GM10847 (cell line): ENCODE data around the gene YJU2.

Experiments
- POLR2A ChIP-seq: IDR thresholded peaks from 2 replicates; pipeline ENCODE4 v1.6.1; 2011; ENCODE audit not compliant: insufficient read length; ENCODE audit errors: extremely low read depth

The YJU2 gene

GRCh38 chr19:4246767-4247593 is at the start of gene YJU2:
Gene YJU2 (plus strand): TSS chr19:4247080. CDS start chr19:4247147, 67 bp downstream.
- TF ChIP-seq POLR2A: peak; percentile 33

GRCh38 chr19:4197228-4197624 is 49.7 kb upstream of the YJU2 start:
- no peak for TF ChIP-seq POLR2A

GRCh38 chr19:4197625-4198466 is 49.0 kb upstream of the YJU2 start:
- no peak for TF ChIP-seq POLR2A

GRCh38 chr19:4198467-4199126 is 48.3 kb upstream of the YJU2 start:
- no peak for TF ChIP-seq POLR2A

DNA sequence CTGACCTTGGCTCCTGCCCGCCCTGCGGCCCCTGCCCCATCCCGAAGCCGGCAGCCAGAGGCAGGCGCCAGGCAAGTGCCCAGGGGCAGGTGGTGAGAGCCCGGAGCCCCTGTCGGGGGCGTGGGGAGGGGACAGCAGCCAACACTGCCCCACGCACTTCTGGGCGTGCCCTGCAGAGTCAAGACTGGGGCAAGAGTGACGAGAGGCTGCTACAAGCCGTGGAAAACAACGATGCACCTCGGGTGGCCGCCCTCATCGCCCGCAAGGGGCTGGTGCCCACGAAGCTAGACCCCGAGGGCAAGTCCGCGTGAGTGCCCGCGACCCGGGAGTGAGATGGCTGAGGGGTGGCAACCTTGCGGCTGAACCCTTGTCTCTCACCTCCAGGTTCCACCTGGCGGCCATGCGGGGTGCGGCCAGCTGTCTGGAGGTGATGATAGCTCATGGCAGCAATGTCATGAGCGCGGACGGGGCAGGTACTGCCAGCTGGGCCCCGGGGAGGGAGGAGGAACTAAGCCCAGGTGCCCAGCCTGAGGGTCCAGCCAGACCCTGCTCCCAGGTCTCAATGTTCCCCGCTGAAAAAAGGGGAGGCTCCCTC is 47.1 kb upstream of the YJU2 start:
- no peak for TF ChIP-seq POLR2A

GRCh38 chr19:4200940-4201542 is 45.8 kb upstream of the YJU2 start:
- no peak for TF ChIP-seq POLR2A

GRCh38 chr19:4201798-4202197 is 45.1 kb upstream of the YJU2 start:
- TF ChIP-seq POLR2A: no peak

GRCh38 chr19:4206818-4207484 is 39.9 kb upstream of the YJU2 start:
- TF ChIP-seq POLR2A: no peak

DNA sequence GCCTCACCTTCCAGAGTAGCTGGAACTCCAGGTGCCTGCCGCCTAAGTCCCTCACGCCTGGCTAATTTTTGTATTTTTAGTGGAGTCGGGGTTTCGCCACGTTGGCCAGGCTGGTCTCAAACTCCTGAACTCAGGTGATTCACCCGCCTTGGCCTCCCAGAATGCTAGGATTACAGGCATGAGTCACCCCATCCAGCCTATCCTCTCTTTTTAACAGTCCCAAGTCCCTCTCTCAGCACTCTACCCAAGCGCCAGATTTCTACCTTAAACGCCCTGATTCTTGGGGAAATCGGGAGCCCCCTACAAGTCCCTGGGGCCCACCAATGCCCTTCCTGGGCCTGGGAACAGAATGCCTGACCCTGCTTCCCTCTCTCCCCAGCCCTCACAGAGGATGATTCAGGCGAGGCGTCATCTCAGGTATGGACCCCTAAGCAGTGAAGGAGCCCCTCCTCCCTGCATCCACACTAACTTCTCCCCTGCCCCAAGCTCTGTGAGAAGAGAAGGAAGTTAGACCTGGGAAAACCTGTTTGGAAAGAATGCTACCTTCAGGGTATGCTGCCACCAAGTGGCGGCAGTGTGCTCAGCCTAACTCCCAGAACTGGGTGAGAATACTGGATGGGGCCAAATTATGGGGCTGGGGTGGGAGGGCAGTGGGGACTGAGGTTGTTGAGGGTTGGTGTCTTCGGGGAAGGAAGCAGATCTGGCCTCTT is 38.3 kb upstream of the YJU2 start:
- no peak for TF ChIP-seq POLR2A

DNA sequence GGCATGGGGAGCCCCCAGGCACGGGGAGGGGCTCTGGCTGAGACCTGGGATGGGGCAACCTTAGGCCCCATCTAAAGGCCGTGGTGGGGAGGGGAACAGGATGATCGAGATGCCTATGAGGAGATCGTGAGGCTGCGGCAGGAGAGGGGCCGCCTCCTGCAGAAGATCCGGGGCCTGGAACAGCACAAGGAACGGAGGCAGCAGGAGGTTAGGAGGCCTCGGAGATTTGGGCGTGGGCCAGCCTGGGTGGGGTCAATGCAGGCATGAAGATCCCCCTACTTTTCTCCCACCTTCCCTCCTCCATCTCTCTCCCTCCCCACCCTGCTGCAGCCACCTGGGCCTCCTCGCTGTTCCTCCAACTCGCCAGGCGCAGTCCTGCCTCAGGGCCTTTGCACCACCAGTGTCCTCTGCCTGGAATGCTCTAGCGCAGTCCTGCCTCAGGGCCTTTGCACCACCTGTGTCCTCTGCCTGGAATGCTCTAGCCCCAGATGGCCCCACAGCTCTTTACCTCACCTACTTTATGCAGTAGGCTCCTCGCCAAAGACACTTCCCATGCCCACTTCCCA is 36.6 kb upstream of the YJU2 start:
- no peak for TF ChIP-seq POLR2A

GRCh38 chr19:4213116-4213515 is 33.8 kb upstream of the YJU2 start:
- TF ChIP-seq POLR2A: no peak

DNA sequence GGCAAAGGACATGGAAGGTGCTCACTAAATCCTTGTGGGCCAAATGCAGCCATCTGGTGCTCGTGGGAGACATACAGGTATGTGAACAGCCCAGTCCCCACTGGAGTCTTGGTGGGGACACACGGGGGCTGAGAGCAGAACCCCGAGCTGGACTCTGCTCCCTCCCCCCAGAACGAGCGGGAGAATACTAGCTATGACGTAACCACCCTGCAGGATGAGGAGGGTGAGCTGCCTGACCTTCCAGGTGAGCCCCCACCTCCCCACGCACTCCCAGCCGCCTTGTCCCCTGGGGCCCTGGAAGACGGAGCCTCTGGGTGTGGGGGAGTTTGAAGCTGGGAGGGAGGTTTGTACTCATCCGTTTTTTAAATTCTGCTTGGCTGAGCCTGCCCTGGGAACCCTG is 31.1 kb upstream of the YJU2 start:
- no peak for TF ChIP-seq POLR2A

GRCh38 chr19:4216846-4217245 is 30.0 kb upstream of the YJU2 start:
- TF ChIP-seq POLR2A: no peak

DNA sequence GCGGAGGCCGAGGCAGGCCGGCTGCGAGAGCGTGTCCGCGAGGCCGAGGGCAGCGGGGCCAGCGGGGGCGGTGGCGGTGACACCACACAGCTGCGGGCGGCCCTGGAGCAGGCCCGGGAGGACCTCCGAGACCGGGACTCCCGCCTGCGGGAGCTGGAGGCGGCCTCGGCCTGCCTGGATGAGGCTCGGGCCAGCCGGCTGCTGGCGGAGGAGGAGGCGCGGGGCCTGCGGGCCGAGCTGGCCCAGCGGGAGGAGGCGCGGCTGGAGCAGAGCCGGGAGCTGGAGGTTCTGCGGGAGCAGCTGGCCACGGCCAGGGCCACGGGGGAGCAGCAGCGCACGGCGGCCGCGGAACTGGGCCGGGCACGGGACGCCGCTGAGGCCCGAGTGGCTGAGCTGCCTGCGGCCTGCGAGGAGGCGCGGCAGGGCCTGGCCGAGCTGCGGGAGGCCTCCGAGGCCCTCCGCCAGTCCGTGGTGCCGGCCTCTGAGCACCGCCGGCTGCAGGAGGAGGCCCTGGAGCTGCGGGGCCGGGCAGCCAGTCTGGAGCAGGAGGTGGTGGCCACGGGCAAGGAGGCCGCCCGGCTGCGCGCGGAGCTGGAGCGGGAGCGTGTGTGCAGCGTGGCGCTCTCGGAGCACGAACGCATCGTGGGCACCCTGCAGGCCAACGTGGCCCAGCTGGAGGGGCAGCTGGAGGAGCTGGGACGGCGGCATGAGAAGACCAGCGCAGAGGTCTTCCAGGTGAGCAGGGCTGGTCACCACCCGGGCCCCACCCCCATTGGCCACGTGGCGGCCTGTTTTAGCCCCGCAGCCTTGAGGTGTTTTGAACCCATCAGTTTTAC is 29.2 kb upstream of the YJU2 start:
- TF ChIP-seq POLR2A: no peak
